Suprapubic skin (tissue), 4 donors: Measurements from ENCODE around the gene GNG10. TPM values are rescaled to one million over a fixed set of nuclear protein-coding genes. Genes with fewer than 3 reads are reported as not detected.

Source experiments
- DNase-seq, 2 donors: peaks; one replicate each; pipeline ENCODE4 v3.0.0-alpha.2; 2019; ENCODE audit warnings: low spot score in 2 of 2
- H3K27ac ChIP-seq: fragments of 200-600 bp; sonication (generic); one replicate; pipeline ENCODE4 v1.5.1; 2019
- H3K27me3 ChIP-seq: fragments of 200-600 bp; sonication (generic); one replicate; pipeline ENCODE4 v1.5.1; 2019
- H3K36me3 ChIP-seq: fragments of 200-600 bp; sonication (generic); one replicate; pipeline ENCODE4 v1.5.1; 2019
- H3K4me1 ChIP-seq: fragments of 200-600 bp; sonication (generic); one replicate; pipeline ENCODE4 v1.5.1; 2019
- H3K4me3 ChIP-seq: fragments of 200-600 bp; sonication (generic); one replicate; pipeline ENCODE4 v1.5.1; 2019; ENCODE audit warnings: mild to moderate bottlenecking
- H3K9me3 ChIP-seq: fragments of 200-600 bp; sonication (generic); one replicate; pipeline ENCODE4 v1.5.1; 2019
- EP300 ChIP-seq: sonication (generic); formaldehyde crosslinking; IDR thresholded peaks from one replicate; pipeline ENCODE4 v1.6.1; 2017; ENCODE audit warnings: antibody characterized with exemption
- POLR2A ChIP-seq, 2 donors: fragments of 450-650 bp; IDR thresholded peaks; one replicate each; pipeline ENCODE4 v1.6.1; 2017; ENCODE audit warnings: antibody characterized with exemption in 2 of 2, mild to moderate bottlenecking in 2 of 2, moderate library complexity in 2 of 2
- POLR2AphosphoS5 ChIP-seq, 3 donors: sonication (generic); formaldehyde crosslinking; IDR thresholded peaks; one replicate each; pipeline ENCODE4 v1.6.1; 2017; ENCODE audit warnings: antibody characterized with exemption in 3 of 3
- WGBS: methylation state at CpG from one replicate; pipeline ENCODE4 v1.1.5; 2018; 5-methylcytosine and 5-hydroxymethylcytosine counted together
- total RNA-seq, 4 donors: library from RNA; depleted of rRNA; stranded (reverse); fragments of >200 nt; gene quantifications; one replicate each; pipeline ENCODE4 v1.1.0, GENCODE V29; 2016
- TF ChIP-seq, protein P1 (sequence below), 2 donors: fragments of 200-600 bp in 1 of 2; fragments of 450-650 bp in 1 of 2; sonication (generic) in 1 of 2; IDR thresholded peaks; one replicate each; pipeline ENCODE4 v1.5.1; 2016 to 2019; ENCODE audit warnings: antibody characterized with exemption in 2 of 2, mild to moderate bottlenecking in 1 of 2, moderate library complexity in 1 of 2

The GNG10 gene
- total RNA-seq, 4 donors from 2014 or later, result 15.1 to 21.6 (median 19.1) TPM

- DNase-seq, result no peak
- Histone ChIP-seq H3K27ac (no peak overlapping the region), H3K4me1 (no peaks in the 10 kb centered on the region), H3K27me3 (no peaks in the 10 kb centered on the region), H3K4me3 (no peak overlapping the region), H3K9me3 (no peaks in the 10 kb centered on the region), H3K36me3 (no peaks in the 10 kb centered on the region)
- TF ChIP-seq EP300, result no peak
- no peak for TF ChIP-seq POLR2A (IDR thresholded peaks at IDR 0.05)
- TF ChIP-seq, protein P1, sequence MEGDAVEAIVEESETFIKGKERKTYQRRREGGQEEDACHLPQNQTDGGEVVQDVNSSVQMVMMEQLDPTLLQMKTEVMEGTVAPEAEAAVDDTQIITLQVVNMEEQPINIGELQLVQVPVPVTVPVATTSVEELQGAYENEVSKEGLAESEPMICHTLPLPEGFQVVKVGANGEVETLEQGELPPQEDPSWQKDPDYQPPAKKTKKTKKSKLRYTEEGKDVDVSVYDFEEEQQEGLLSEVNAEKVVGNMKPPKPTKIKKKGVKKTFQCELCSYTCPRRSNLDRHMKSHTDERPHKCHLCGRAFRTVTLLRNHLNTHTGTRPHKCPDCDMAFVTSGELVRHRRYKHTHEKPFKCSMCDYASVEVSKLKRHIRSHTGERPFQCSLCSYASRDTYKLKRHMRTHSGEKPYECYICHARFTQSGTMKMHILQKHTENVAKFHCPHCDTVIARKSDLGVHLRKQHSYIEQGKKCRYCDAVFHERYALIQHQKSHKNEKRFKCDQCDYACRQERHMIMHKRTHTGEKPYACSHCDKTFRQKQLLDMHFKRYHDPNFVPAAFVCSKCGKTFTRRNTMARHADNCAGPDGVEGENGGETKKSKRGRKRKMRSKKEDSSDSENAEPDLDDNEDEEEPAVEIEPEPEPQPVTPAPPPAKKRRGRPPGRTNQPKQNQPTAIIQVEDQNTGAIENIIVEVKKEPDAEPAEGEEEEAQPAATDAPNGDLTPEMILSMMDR (IDR thresholded peaks at IDR 0.05), result no peak
- no peak for TF ChIP-seq POLR2AphosphoS5 (IDR thresholded peaks at IDR 0.05)
- WGBS, result 98% methylated on average over 2 of the region's 2 CpGs
Measured at GRCh38 chr9:111719541-111719940, 58.1 kb downstream of the GNG10 start.

Other genes starting within 250 kb of the GNG10 start
- 10 to 100 TPM; 59.4 to 98.4 (median 86.3) TPM for gene ECPAS, start 177.2 kb upstream of the GNG10 start, total RNA-seq
- 1 to 10 TPM; 1.4 to 4.5 (median 2.5) TPM for gene ZNF483, start 136.4 kb upstream of the GNG10 start, total RNA-seq
- gene PTGR1, start 62.0 kb upstream of the GNG10 start, total RNA-seq, result 10 to 100 TPM; 18.6 to 51.4 (median 42.4) TPM
- 1 to 10 TPM; 3.7 to 6.4 (median 5.0) TPM for gene DNAJC25, start 30.3 kb upstream of the GNG10 start, total RNA-seq
- 1 to 10 TPM in 2 of 4 donors, under 1 TPM in 2; 0.56 to 1.2 (median 0.98) TPM for gene SHOC1, start 133.3 kb downstream of the GNG10 start, total RNA-seq
- 100 to 1,000 TPM in 2 of 4 donors, 10 to 100 TPM in 2; 50.0 to 134 (median 99.8) TPM for gene UGCG, start 235.2 kb downstream of the GNG10 start, total RNA-seq